K562 treated with DMSO at 1 percent for 12 hours (cell line): ENCODE data around the gene ACTRT3. TPM values are rescaled to one million over a fixed set of nuclear protein-coding genes. Genes with fewer than 3 reads are reported as not detected.

ENCODE experiments used
- total RNA-seq: library from RNA; unstranded; fragments of 300-600 nt; gene quantifications from 2 replicates; pipeline ENCODE4 v1.2.3, GENCODE V29; 2022; ENCODE audit not compliant: insufficient read depth

ACTRT3 gene
- total RNA-seq: not detected in 2 replicates

DNA sequence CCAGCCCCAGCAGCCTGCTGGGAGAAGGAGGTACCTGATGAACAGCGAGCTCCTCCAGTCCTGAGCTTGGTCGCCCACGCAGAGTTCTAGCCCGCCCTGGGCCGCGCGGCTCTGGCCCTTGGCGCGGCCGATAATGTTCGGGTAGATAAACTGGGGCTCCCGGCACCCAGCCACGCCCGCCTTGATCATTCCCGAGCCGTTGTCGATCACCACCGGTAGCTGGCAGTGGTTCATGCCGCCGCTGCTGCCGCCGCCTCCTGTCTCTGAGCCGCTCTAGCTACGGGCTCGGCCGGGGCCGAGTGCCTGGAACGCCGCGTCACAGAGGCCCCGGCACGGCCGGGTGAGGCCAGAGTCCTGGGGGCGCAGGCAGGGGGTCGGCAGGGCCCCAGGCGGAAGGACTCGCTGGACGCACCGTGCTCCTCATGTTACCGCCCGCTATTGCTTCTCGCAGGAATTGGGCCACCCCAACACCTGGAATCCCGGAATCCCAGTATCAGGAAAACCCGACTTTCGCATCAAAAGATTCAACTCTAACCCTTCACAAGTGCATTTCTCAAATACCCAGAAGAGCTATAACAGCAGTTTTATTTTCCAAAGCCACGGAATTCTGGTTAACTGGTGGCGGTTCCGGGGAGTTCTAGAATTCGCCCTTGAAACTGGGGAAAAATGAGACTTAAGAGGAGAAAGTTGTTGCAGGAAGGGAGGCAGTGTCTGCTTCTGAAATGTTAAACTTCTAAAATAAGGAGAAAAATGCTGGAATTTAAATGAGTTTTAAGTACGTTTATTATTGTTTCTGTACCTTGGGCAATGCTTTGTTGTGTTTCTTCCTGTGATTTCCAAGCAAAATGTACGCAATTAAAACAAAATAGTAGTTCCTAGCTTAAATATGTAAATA, at the start of gene ACTRT3:
TSS of gene ACTRT3 (minus strand) at position 275 of the 895 bp plus-strand sequence. CDS start at position 234, 41 bp downstream.

DNA sequence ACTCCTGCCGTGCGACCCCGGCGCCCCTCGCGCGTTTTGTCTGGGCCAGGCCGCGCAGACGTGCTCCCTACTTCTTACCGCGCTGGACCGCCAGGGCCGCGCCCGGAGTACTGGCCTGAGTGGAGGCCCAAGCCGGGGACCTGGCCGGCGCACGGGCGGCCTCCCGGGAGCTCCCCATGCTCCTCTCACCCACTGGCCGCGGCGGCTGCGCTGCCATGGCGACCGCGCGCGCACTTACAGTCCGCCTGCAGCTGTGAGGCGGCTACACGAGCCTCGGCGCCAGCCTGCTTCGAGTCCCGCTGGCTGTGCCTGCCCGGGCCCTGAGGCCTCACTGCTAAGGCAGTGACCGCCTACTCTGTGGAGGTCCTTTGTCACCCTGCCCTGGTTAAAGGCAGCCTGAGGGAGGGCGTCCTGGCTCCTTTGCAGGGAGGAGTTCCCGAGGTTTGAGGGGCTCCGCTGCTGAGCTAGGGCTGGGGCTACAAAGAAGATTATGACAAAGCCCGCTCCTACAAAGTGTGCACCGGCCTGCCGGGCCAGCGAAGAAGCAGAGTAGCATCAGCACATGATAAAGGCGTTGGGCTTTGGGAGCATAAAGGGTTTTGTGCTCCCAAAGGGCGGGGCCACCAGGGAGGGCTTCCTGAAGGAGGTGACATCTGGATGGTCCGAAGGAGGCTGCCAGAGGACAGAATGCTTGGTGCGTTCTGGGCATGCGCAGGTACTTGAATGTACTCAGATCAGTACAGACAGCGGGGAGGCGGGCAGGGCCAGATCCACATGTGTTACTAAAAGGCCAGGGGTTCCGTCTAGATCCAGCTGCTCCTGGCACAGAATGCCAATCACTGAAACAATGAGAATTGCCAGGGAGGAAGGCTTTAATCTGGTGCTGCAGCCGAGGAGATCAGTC, 43.2 kb upstream of the ACTRT3 start, which contains the start of the genes LRRC34 and LRRIQ4:
TSS of gene LRRC34 (minus strand) at position 573 of the 904 bp plus-strand sequence. CDS start at position 217, 356 bp downstream.
TSS of gene LRRIQ4 (plus strand) at position 539 of the 904 bp plus-strand sequence. CDS start 9,052 bp downstream, outside the sequence.

DNA sequence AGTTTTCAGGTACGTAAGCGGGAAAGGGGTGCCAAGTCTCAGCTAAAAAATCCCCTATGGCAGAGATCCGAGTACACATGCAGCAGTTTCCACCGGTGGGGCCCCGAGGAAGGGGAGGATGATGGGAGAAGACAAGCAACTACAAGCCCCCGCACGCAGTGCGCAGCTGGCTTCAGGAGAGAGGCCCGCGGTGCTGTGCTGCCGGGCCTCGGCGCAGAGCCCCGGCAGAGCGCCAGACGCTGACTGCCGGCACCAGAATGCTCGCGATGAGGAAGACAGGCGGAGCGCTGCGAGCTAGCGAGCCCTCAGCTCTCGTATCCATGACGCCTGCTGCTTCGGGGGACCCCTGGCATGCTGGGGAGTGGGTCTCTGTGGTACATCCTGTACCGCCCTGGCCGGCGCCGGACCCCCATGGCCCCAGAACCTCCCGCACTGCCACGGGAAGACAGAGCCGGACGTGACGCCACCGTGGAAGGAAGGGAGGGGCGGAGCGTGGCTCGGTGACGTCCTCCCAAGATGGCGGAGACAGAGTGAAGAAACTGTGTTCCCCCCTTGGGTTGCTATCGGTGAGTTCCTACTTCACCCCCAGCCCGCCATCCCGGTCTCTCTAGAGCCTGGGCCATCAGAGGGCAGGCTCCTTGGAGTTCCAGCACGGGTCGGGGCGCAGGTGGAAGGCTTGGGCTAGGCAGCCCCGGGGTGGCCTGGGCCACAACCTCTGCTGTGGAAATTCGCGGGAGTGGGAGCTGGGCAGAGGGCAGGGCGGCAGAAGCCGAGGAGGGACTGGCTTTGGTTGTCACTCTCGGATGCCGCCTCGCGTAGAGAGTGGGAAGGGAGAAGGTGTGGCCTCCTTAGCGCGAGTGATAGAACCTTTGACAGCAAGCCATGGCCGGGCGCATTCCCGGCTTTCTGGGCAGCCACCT, 3.8 kb upstream of the ACTRT3 start, which contains the start of gene MYNN:
TSS of gene MYNN (plus strand) at position 500 of the 920 bp plus-strand sequence. CDS start 900 bp downstream, outside the sequence.

DNA sequence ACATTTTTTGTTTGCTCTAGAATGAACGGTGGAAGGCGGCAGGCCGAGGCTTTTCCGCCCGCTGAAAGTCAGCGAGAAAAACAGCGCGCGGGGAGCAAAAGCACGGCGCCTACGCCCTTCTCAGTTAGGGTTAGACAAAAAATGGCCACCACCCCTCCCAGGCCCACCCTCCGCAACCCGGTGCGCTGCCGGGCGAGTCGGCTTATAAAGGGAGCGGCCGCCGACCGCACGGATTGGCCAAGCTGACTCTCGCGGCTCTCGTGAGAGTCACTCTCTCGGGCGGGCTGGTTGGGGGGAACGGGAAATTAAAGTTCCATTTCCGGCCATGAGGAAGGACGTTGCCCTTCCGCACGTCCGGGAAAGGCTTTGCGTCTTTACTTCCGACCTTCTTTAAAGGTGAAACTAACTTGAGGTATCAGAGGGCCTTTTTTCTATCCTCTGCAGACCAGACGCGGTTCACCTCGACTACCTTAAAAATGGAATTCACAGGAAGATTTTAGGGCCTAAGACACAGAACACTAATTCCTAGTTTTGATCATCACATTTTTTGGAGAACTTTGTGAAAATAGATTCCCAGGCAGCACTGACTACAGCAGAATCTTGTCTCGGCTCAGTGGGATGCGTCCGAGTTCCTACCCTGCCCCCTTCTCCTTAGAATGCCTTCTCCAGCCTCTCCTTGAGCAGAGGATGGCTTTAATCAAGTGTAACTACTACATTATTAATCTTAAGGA, 4.3 kb downstream of the ACTRT3 start, which contains the start of gene TERC:
TSS of gene TERC (minus strand) at position 179 of the 731 bp plus-strand sequence.

Other genes starting within 250 kb of the ACTRT3 start
- gene MECOM, start 105.8 kb downstream of the ACTRT3 start, total RNA-seq: 1.9 and 9.6 TPM in 2 replicates
- gene TERC, start 4.5 kb downstream of the ACTRT3 start, total RNA-seq: not detected in 2 replicates
- 4.3 and 9.0 TPM in 2 replicates for gene MYNN, start 3.8 kb upstream of the ACTRT3 start, total RNA-seq
- gene LRRIQ4, start 43.3 kb upstream of the ACTRT3 start, total RNA-seq: not detected in 2 replicates
- not detected in 2 replicates for gene LRRC34, start 43.3 kb upstream of the ACTRT3 start, total RNA-seq
- not detected in 2 replicates for gene LRRC31, start 100.4 kb upstream of the ACTRT3 start, total RNA-seq
- not detected in 2 replicates for gene SAMD7, start 142.0 kb upstream of the ACTRT3 start, total RNA-seq
- 39.4 and 46.7 TPM in 2 replicates for gene SEC62, start 197.2 kb upstream of the ACTRT3 start, total RNA-seq